ENCODE measurements around the gene PDF. TPM values are rescaled to one million over a fixed set of nuclear protein-coding genes. Genes with fewer than 3 reads are reported as not detected.

The PDF gene
- total and polyA plus RNA-seq, 2 of the 13 experiments (the other 11 are each of a cell fraction or from before 2014, with no cell fraction given) = 12.4 to 48.8 TPM

DNA sequence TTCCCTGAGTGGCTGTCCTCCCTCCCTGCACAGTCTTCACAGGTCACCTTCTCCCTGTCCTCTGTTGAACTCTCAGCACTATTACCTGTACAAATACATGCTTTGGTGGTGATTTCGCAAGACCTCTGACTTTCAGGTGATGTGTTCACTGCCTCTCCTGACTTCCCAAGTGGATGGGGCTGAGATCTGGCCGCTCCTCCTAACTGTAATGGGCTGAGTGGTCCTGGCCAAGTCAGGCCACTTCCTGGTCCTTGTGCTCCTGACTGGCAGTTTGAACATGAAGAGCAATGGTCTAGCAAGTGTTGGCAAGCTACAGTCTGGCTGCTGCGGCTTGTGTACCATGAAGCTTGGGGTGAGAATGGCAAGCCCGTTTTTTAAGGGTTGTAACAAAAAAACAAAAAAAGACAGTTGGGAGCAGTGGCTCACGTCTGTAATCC, 32.9 kb upstream of the PDF start (continued):
- TF ChIP-seq ZNF616 (CRISPR knock-in tag; IDR thresholded peaks at IDR 0.05; ENCODE audit: low read depth) (no peak), CEBPB (IDR thresholded peaks at IDR 0.05; ENCODE audit: borderline replicate concordance, low read depth, low read length) (peak; percentile 98), EP300 (IDR thresholded peaks at IDR 0.05; ENCODE audit: low read depth in 2 of 2, low read length in 2 of 2) (no peak), EP300 (CRISPR knock-in tag; IDR thresholded peaks at IDR 0.05; ENCODE audit: borderline replicate concordance) (no peak), RAD51 (IDR thresholded peaks at IDR 0.05; ENCODE audit: borderline replicate concordance) (no peak), KDM2A (CRISPR knock-in tag; IDR thresholded peaks at IDR 0.05; ENCODE audit: borderline replicate concordance, low read depth) (no peak), ZNF713 (CRISPR knock-in tag; IDR thresholded peaks at IDR 0.05) (no peak), ZNF724P (CRISPR knock-in tag; IDR thresholded peaks at IDR 0.05; ENCODE audit: borderline replicate concordance) (no peak), ZC3H4 (CRISPR knock-in tag; IDR thresholded peaks at IDR 0.05; ENCODE audit: borderline replicate concordance) (no peak), KDM6A (CRISPR knock-in tag; IDR thresholded peaks at IDR 0.05; ENCODE audit: low read depth) (no peak), ZNF83 (CRISPR knock-in tag; IDR thresholded peaks at IDR 0.05; ENCODE audit: borderline replicate concordance) (no peak), ISX (CRISPR knock-in tag; conservative IDR thresholded peaks at IDR 0.05) (no peak), ZFYVE20 (CRISPR knock-in tag; IDR thresholded peaks at IDR 0.05; ENCODE audit: borderline replicate concordance, low read depth) (no peak), ZNF121 (CRISPR knock-in tag; IDR thresholded peaks at IDR 0.05) (no peak), TBL1XR1 (IDR thresholded peaks at IDR 0.05; ENCODE audit: borderline replicate concordance, low read length, partially characterized antibody) (no peak), CBFB (CRISPR knock-in tag; IDR thresholded peaks at IDR 0.05) (no peak), ATF7-NPFF (CRISPR knock-in tag; IDR thresholded peaks at IDR 0.05; ENCODE audit: low read depth) (no peak)
- TF ChIP-seq, protein P1, sequence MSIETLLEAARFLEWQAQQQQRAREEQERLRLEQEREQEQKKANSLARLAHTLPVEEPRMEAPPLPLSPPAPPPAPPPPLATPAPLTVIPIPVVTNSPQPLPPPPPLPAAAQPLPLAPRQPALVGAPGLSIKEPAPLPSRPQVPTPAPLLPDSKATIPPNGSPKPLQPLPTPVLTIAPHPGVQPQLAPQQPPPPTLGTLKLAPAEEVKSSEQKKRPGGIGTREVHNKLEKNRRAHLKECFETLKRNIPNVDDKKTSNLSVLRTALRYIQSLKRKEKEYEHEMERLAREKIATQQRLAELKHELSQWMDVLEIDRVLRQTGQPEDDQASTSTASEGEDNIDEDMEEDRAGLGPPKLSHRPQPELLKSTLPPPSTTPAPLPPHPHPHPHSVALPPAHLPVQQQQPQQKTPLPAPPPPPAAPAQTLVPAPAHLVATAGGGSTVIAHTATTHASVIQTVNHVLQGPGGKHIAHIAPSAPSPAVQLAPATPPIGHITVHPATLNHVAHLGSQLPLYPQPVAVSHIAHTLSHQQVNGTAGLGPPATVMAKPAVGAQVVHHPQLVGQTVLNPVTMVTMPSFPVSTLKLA (IDR thresholded peaks at IDR 0.05) = no peak
- TF ChIP-seq, protein P2, sequence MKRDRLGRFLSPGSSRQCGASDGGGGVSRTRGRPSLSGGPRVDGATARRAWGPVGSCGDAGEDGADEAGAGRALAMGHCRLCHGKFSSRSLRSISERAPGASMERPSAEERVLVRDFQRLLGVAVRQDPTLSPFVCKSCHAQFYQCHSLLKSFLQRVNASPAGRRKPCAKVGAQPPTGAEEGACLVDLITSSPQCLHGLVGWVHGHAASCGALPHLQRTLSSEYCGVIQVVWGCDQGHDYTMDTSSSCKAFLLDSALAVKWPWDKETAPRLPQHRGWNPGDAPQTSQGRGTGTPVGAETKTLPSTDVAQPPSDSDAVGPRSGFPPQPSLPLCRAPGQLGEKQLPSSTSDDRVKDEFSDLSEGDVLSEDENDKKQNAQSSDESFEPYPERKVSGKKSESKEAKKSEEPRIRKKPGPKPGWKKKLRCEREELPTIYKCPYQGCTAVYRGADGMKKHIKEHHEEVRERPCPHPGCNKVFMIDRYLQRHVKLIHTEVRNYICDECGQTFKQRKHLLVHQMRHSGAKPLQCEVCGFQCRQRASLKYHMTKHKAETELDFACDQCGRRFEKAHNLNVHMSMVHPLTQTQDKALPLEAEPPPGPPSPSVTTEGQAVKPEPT (CRISPR knock-in tag; IDR thresholded peaks at IDR 0.05; ENCODE audit: low read depth) = no peak
- TF ChIP-seq, protein P3, sequence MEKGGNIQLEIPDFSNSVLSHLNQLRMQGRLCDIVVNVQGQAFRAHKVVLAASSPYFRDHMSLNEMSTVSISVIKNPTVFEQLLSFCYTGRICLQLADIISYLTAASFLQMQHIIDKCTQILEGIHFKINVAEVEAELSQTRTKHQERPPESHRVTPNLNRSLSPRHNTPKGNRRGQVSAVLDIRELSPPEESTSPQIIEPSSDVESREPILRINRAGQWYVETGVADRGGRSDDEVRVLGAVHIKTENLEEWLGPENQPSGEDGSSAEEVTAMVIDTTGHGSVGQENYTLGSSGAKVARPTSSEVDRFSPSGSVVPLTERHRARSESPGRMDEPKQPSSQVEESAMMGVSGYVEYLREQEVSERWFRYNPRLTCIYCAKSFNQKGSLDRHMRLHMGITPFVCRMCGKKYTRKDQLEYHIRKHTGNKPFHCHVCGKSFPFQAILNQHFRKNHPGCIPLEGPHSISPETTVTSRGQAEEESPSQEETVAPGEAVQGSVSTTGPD (CRISPR knock-in tag; IDR thresholded peaks at IDR 0.05) = no peak
- TF ChIP-seq, protein P4, sequence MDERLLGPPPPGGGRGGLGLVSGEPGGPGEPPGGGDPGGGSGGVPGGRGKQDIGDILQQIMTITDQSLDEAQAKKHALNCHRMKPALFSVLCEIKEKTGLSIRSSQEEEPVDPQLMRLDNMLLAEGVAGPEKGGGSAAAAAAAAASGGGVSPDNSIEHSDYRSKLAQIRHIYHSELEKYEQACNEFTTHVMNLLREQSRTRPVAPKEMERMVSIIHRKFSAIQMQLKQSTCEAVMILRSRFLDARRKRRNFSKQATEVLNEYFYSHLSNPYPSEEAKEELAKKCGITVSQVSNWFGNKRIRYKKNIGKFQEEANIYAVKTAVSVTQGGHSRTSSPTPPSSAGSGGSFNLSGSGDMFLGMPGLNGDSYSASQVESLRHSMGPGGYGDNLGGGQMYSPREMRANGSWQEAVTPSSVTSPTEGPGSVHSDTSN (CRISPR knock-in tag; IDR thresholded peaks at IDR 0.05) = no peak
- TF ChIP-seq, protein P5, sequence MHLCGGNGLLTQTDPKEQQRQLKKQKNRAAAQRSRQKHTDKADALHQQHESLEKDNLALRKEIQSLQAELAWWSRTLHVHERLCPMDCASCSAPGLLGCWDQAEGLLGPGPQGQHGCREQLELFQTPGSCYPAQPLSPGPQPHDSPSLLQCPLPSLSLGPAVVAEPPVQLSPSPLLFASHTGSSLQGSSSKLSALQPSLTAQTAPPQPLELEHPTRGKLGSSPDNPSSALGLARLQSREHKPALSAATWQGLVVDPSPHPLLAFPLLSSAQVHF (CRISPR knock-in tag; IDR thresholded peaks at IDR 0.05) = no peak
- TF ChIP-seq, protein P6, sequence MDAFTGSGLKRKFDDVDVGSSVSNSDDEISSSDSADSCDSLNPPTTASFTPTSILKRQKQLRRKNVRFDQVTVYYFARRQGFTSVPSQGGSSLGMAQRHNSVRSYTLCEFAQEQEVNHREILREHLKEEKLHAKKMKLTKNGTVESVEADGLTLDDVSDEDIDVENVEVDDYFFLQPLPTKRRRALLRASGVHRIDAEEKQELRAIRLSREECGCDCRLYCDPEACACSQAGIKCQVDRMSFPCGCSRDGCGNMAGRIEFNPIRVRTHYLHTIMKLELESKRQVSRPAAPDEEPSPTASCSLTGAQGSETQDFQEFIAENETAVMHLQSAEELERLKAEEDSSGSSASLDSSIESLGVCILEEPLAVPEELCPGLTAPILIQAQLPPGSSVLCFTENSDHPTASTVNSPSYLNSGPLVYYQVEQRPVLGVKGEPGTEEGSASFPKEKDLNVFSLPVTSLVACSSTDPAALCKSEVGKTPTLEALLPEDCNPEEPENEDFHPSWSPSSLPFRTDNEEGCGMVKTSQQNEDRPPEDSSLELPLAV (CRISPR knock-in tag; conservative IDR thresholded peaks at IDR 0.05; ENCODE audit: low read depth) = no peak
